Measurements from ENCODE around the gene CBX6.

- no peak for TF ChIP-seq POLR2A (IDR thresholded peaks at IDR 0.05; ENCODE audit: low read length)
- TF ChIP-seq GATA1 (IDR thresholded peaks at IDR 0.05; ENCODE audit: low read depth, low read length) = no peak
These were observed 30.8 kb downstream of the CBX6 start for GRCh38 chr22:38841211-38841610.

Data from erythroblast (primary cell).